Stimulated activated CD4-positive, alpha-beta T cell treated with anti-CD3 and anti-CD28 coated beads, Interleukin-2, amount 100 ng/mL, for 48 hours (primary cell): ENCODE data around the gene C3orf62.
"Not testable (repeated sequence)": the region's sequence is repeated elsewhere in the genome, so short reads cannot be mapped to it uniquely, and the experiment has no call there.

ENCODE experiments used
- DNase-seq, 2 donors: peaks; one replicate each; pipeline ENCODE4 v3.0.0-alpha.2; 2020

C3orf62 gene

GRCh38 chr3:49266410-49267095 lies 10.5 kb downstream of the C3orf62 start:
- no peak for DNase-seq

- no peak for DNase-seq
These were observed 11.2 kb downstream of the C3orf62 start for GRCh38 chr3:49265661-49266386.

- no peak for DNase-seq
These were observed 13.7 kb downstream of the C3orf62 start for GRCh38 chr3:49263159-49263889.

GRCh38 chr3:49260806-49261324 lies 16.2 kb downstream of the C3orf62 start:
- DNase-seq, result no peak

- no peak for DNase-seq
These were observed 19.8 kb downstream of the C3orf62 start for GRCh38 chr3:49257187-49257586.

- no peak for DNase-seq
These were observed 21.1 kb downstream of the C3orf62 start for GRCh38 chr3:49255718-49256511.

GRCh38 chr3:49255112-49255511 lies 21.9 kb downstream of the C3orf62 start:
- no peak for DNase-seq

GRCh38 chr3:49253512-49253911 lies 23.5 kb downstream of the C3orf62 start:
- DNase-seq, result no peak

GRCh38 chr3:49248840-49249227 lies 28.2 kb downstream of the C3orf62 start:
- no peak for DNase-seq

- DNase-seq, result no peak
These were observed 32.3 kb downstream of the C3orf62 start for GRCh38 chr3:49244581-49245205.

GRCh38 chr3:49240091-49240490 lies 36.9 kb downstream of the C3orf62 start:
- not testable (repeated sequence) for DNase-seq

- DNase-seq, result no peak
These were observed 38.5 kb downstream of the C3orf62 start for GRCh38 chr3:49238274-49239127.

GRCh38 chr3:49237344-49237743 lies 39.7 kb downstream of the C3orf62 start:
- no peak for DNase-seq

GRCh38 chr3:49236226-49236625 lies 40.8 kb downstream of the C3orf62 start:
- no peak for DNase-seq

GRCh38 chr3:49228817-49229216 lies 48.2 kb downstream of the C3orf62 start:
- DNase-seq, result not testable (repeated sequence)

- no peak for DNase-seq
These were observed 55.0 kb downstream of the C3orf62 start for GRCh38 chr3:49222002-49222401.

GRCh38 chr3:49220985-49221563 lies 56.0 kb downstream of the C3orf62 start:
- not testable (repeated sequence) for DNase-seq

GRCh38 chr3:49219132-49219531 lies 57.9 kb downstream of the C3orf62 start:
- no peak for DNase-seq
